GM18511 (cell line): ENCODE results near the gene MAP2K3.
"Not testable (repeated sequence)": the region's sequence is repeated elsewhere in the genome, so short reads cannot be mapped to it uniquely, and the experiment has no call there.

ENCODE experiments used
- ATAC-seq: cut with Tn5 transposase; IDR thresholded peaks from one replicate; pipeline ENCODE4 v1.9.1; 2021; ENCODE audit warnings: mild to moderate bottlenecking, moderate library complexity; ENCODE audit not compliant: unreplicated experiment

MAP2K3 gene

GRCh38 chr17:21324741-21325140 lies 40.2 kb downstream of the MAP2K3 start:
- not testable (repeated sequence) for ATAC-seq

GRCh38 chr17:21327921-21328320 lies 43.4 kb downstream of the MAP2K3 start:
- peak; percentile 59 for ATAC-seq

- not testable (repeated sequence) for ATAC-seq
Observed at GRCh38 chr17:21328778-21329177, 44.3 kb downstream of the MAP2K3 start.

- no peak for ATAC-seq
Observed at GRCh38 chr17:21330436-21331160, 46.1 kb downstream of the MAP2K3 start.

DNA sequence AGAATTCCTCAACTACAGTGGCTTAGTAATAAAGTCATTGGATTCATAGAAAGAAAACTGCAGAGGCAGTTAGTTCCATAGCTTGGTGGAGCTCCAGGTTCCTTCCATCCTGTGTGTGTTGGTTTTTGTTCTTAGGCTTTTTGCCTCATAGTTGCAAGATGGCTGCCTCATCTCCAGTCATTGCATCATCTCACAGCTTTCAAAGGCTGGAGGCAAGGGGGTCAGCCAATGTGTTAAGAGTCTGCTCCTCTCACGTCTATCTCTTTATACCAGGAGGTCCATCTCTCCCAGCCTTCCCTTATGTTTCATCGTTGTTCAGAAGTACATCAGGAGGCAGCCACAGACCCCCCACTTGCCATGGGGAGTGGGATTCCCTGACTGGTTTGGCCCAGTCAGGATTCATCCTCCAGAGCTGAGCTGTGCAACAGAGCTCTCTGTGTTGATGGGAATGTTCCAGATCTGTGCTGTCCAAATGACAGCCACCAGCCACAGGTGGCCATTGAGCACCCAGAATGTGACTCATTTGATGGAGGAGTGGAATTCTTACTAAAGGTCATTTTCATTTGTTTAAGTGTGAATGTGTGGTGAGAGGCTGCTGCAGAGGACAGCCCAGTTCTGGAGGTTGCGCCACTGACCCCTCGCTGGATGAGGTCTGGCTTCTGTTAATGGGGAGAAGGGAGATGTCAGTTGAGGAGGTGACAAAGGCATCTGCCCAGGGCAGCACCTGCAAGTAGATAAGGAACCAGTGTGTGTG lies 52.2 kb downstream of the MAP2K3 start:
- ATAC-seq, result not testable (repeated sequence)

- not testable (repeated sequence) for ATAC-seq
Observed at GRCh38 chr17:21337981-21338625, 53.6 kb downstream of the MAP2K3 start.

GRCh38 chr17:21339011-21339410 lies 54.5 kb downstream of the MAP2K3 start:
- no peak for ATAC-seq

DNA sequence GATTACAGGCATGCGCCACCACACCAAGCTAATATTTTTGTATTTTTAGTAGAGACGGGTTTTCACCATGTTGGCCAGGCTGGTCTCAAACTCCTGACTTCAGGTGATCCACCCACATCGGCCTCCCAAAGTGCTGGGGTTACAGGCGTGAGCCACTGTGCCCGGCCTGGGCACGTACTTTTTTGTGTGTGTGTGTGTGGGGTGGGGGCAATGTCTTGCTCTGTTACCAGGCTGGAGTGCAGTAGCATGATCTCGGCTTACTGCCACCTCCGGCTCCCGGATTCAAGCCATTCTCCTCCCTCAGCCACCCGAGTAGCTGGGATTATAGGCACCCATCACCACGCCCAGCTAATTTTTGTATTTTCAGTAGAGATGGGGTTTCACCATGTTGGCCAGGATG lies 55.1 kb downstream of the MAP2K3 start:
- ATAC-seq, result not testable (repeated sequence)

GRCh38 chr17:21340407-21340806 lies 55.9 kb downstream of the MAP2K3 start:
- not testable (repeated sequence) for ATAC-seq

GRCh38 chr17:21341279-21341678 lies 56.8 kb downstream of the MAP2K3 start:
- not testable (repeated sequence) for ATAC-seq

DNA sequence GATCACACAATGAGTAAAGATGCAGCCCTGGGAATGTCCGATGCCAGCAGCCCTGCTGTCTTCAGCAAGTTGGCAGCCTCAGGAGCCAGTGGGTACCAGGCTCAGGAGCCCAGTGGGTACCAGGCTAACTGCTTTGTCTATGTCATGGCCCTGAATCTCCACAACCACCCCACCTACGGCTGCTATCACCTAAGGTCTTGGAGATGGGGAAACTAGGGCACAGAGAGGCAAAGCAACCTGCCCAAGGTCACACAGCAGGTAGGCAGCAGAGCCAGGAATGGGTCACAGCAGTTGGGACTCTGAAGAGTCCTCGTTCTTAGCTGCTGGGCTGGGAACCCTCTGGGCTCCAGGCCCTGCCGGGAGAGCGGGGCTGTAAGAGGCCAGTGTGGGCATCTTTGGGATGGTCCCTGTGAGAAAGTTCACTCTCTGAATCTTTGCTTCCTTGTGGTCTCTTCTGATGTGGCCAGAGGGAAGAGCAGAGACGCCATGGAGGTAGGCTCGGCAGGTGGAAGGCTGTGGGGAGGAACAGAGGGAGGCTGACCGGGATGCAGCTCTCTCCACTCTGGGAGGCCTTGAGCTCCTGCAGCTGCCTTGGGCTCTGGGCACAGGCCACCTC lies 57.5 kb downstream of the MAP2K3 start:
- ATAC-seq, result not testable (repeated sequence)

DNA sequence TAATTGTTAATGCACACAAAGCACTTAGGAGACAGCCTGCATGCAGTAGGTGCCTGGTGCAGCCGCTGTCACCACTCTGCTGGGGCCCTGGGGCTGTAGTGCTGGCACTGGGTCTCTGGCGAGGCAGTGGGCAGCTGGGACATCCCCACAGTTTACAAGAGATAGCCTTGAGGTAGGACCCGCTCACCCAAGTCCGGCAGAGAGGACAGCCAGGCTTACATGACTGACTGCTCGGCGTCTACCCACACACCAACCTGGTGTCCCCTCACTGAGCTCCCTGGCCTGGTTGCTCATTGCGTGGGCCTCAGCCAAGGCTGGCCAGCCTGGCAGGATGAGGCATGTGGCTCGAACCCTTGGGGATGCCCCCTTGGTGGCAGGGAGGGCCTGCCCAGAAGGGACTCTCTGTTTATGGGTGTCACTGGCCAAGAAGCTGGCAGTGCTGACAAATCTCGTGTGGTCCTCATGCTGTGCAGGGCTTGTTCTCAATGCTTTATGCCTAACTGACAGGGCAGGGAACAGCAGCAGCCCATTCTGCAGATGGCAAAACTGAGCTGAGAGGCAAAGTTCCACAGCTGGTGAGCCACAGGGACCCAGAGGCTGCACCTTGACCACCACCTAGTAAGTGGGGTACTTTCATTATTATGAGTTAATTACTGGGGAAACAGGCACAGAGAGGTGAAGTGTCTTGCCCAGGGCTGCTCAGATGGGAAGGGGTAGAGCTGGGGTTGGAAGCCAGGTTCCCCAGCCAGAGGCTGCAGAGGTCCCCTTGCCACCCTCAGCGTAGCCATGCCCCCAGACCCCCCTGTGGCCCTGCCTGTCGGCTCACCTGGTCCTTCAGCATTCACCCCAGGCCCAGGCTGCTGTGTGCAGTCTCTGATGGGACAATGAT lies 58.8 kb downstream of the MAP2K3 start:
- ATAC-seq, result not testable (repeated sequence)

- ATAC-seq, result not testable (repeated sequence)
Observed at GRCh38 chr17:21344801-21345200, 60.3 kb downstream of the MAP2K3 start.

DNA sequence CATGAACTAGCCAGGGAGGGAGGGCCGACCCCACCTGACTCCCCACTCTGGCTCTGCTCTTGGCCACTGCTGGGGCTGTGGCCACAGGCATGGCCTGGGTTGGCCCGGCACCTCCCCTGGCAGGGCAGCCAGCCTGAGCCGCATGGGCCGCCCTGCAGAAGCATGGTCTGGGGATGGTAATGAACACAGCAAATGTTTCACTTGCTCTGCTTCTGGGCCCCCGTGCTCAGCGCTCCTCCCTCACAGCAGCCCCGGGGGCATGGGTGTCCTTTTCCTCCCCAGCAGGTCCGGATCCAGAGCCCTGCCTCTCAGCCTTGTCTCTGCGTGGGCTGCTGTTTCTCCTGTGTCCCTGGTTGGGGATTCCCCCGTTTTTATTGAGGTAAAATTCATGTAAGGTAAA lies 60.7 kb downstream of the MAP2K3 start:
- no peak for ATAC-seq

DNA sequence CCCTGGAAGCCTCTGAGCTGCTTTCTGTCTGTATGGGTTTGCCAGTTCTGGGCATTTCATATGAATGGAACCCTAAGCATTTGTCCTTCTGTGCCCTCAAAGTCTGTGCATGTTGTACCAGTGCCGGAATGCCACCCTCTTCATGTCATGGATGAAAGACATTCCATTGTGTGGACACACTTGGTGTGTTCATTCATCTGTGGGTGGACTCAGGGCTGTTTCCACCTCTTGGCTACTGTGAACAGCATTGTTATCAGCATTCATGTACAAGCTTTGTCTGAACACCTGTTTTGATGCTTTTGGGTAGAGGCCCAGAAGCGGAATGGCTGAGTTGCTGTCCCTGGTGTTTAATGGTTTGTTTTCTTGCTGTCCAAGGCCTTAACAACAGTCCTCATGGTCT lies 61.6 kb downstream of the MAP2K3 start:
- ATAC-seq, result not testable (repeated sequence)

DNA sequence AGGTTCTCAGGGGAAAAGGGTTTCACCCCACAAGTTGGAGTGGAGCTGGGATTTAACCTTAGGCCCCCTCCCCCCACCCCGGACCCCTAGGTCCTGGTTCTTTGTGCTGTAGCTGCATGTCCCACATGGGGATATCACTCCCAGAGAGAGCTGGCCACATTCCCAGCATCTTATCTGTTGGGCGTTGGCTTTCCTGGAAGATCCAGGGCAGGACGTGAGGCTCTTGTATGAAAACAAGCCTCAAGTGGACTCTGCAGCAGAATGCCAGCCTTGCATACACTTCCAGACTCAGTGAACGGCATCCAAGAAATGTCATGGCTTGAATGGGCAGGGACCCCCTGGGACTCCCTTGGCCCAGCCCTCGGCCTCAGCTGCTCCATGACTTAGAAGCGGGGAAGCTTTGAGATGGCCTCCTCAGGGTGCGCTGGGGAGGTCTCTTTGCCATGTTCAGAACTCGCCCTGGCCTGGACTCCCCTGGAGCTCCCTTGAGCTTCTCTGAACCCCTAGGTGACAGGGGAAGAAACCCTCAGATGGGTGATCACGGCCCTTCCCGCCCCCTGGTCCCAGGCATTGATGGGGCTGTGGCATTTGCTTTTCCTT lies 62.2 kb downstream of the MAP2K3 start:
- not testable (repeated sequence) for ATAC-seq

- ATAC-seq, result not testable (repeated sequence)
Observed at GRCh38 chr17:21347660-21348059, 63.1 kb downstream of the MAP2K3 start.

GRCh38 chr17:21348081-21348925 lies 63.8 kb downstream of the MAP2K3 start:
- ATAC-seq, result peak; percentile 82

DNA sequence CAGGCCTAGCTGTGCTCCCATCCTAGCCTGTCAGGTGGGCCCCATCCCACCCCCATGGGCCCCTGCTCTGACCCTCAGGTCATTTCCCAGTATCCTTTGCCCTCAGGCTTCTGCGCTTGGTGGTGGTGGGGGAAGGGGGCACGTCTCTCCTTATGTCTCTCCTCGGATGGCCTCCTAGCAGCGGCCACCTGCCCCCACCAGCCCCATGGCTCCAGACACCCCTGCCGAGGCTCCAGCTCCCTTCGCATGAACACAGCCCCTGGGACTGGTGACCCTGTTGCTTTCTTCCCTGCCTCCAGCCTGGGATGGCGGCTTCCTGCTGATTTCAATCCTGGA lies 64.4 kb downstream of the MAP2K3 start:
- not testable (repeated sequence) for ATAC-seq
